BLaER1 treated with 17β-estradiol and CSF1 and Interleukin-3, amounts not matched to agents 10 nM and 100 nM (cell line): ENCODE results near the gene DMBT1.
"Not testable (repeated sequence)": the region's sequence is repeated elsewhere in the genome, so short reads cannot be mapped to it uniquely, and the experiment has no call there.

Experiments used
- H3K27ac ChIP-seq, 11 experiments: shearing (Covaris generic); formaldehyde crosslinking; 2 replicates each; pipeline ENCODE4 v1.8.1; 2022
- H3K27me3 ChIP-seq, 11 experiments: shearing (Covaris generic); formaldehyde crosslinking; 2 replicates each; pipeline ENCODE4 v1.8.1; 2022
- H3K36me3 ChIP-seq, 11 experiments: shearing (Covaris generic); formaldehyde crosslinking; 2 replicates each; pipeline ENCODE4 v1.8.1; 2022
- H3K4me1 ChIP-seq, 10 experiments: shearing (Covaris generic); formaldehyde crosslinking; 2 replicates each; pipeline ENCODE4 v1.8.1; 2022
- H3K4me2 ChIP-seq, 11 experiments: shearing (Covaris generic); formaldehyde crosslinking; 2 replicates each; pipeline ENCODE4 v1.8.1; 2022
- H3K4me3 ChIP-seq, 10 experiments: shearing (Covaris generic); formaldehyde crosslinking; 2 replicates each; pipeline ENCODE4 v1.8.1; 2022
- H3K9ac ChIP-seq, 11 experiments: shearing (Covaris generic); formaldehyde crosslinking; 2 replicates each; pipeline ENCODE4 v1.8.1; 2022
- H3K9me3 ChIP-seq, 11 experiments: shearing (Covaris generic); formaldehyde crosslinking; replicated peaks in 1 of 11; 2 replicates each; pipeline ENCODE4 v1.8.1; 2022
- H4K20me1 ChIP-seq, 11 experiments: shearing (Covaris generic); formaldehyde crosslinking; 2 replicates each; pipeline ENCODE4 v1.8.1; 2022
- Cebpa-rat ChIP-seq, 11 experiments: shearing (Covaris generic); IDR thresholded peaks; 2 replicates each; pipeline ENCODE4 v1.8.1; 2022

Gene DMBT1

GRCh38 chr10:122576291-122576690 lies 15.7 kb downstream of the DMBT1 start:
- H3K4me3 ChIP-seq, result no peak overlapping the region
- H3K4me2 ChIP-seq, result no peak overlapping the region
- H3K4me1 ChIP-seq, result no peaks in the 10 kb centered on the region
- peaks cover 17 to 41% (median 28%) of the 10 kb centered on the region in 11 experiments for H3K9me3 ChIP-seq
- no peaks in the 10 kb centered on the region for H4K20me1 ChIP-seq
- no peak overlapping the region for H3K9ac ChIP-seq
- no peaks in the 10 kb centered on the region for H3K27me3 ChIP-seq
- no peaks in the 10 kb centered on the region for H3K36me3 ChIP-seq
- TF ChIP-seq Cebpa-rat (IDR thresholded peaks at IDR 0.05), result no peak
- H3K27ac ChIP-seq, result no peak overlapping the region

DNA sequence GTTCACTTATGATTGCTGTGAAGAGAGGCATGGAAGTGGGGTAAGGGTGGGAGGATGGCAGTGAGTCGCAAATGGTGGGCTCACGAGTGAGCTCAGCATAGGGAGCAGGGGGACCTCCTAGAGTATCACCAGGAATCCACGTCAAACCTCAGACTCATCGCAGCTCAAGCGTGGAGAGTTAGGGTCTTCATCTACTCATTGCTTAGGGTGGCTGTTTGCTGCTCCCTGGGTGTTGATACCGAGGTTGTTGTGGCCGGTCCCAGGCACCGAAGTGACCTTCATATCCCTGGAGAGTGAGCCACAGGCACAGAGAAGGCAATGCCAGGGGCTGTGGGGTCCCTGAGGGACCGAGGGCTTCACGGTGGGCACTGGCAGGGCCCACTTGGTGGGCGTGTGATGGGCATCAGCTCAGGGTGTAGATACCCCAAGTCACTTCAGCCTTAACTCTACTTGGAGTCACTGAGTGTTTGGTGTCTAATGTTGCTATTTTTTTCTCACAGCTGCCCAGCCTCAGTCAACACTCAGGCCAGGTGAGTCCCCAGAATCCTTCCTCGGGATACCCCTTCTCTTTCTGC lies 16.8 kb downstream of the DMBT1 start:
- Histone ChIP-seq H3K9me3 (peaks cover 17 to 41% (median 28%) of the 10 kb centered on the region in 11 experiments), H3K4me3 (no peak overlapping the region), H3K4me1 (no peaks in the 10 kb centered on the region), H3K9ac (no peak overlapping the region), H3K36me3 (no peaks in the 10 kb centered on the region), H3K27ac (no peak overlapping the region), H3K27me3 (no peaks in the 10 kb centered on the region), H3K4me2 (no peak overlapping the region), H4K20me1 (no peaks in the 10 kb centered on the region)
- no peak for TF ChIP-seq Cebpa-rat (IDR thresholded peaks at IDR 0.05)

- H3K27ac ChIP-seq, H3K9ac ChIP-seq, H3K27me3 ChIP-seq, H4K20me1 ChIP-seq, H3K9me3 ChIP-seq, H3K4me2 ChIP-seq, H3K4me3 ChIP-seq, H3K36me3 ChIP-seq: not testable (repeated sequence)
- peaks cover 0 to 12% (median 9%) of the 10 kb centered on the region in 10 experiments; a peak in 12 of 20 replicates for H3K4me1 ChIP-seq
These were observed 25.5 kb downstream of the DMBT1 start for GRCh38 chr10:122586070-122586469.

GRCh38 chr10:122587098-122587760 lies 26.7 kb downstream of the DMBT1 start:
- no peak for TF ChIP-seq Cebpa-rat (IDR thresholded peaks at IDR 0.05)
- Histone ChIP-seq H3K9me3 (no peaks in the 10 kb centered on the region), H3K4me1 (peaks cover 0 to 12% (median 9%) of the 10 kb centered on the region in 10 experiments; a peak in 12 of 20 replicates)

DNA sequence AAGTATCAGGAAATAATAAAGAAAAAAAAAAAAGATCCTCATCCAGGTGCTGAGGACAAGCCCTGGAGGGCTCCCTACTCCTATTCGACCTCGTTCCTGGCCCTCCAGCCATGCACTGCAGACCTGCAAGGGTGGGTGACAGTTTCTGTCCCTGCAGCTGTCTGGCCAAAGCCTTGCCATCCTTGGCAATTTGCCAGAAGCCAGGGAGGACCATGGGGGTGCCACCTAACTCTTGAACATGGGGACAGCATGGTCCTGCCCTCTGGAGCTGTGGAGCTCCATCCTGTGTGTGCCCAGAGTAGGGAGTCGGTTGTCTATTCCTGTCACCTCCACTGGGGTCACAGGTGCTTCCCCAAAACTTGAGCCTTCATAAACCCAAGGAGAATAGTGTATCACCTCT lies 27.8 kb downstream of the DMBT1 start:
- Histone ChIP-seq H3K27me3 (no peaks in the 10 kb centered on the region), H4K20me1 (no peaks in the 10 kb centered on the region), H3K27ac (no peak overlapping the region), H3K4me2 (peak overlapping the region in 9 of 11 experiments; percentile 32 to 66 (median 53); a peak in 15 of 22 replicates), H3K4me3 (no peak overlapping the region), H3K4me1 (peaks cover 0 to 12% (median 9%) of the 10 kb centered on the region in 10 experiments; a peak in 12 of 20 replicates), H3K36me3 (no peaks in the 10 kb centered on the region), H3K9me3 (no peaks in the 10 kb centered on the region), H3K9ac (no peak overlapping the region)
- no peak for TF ChIP-seq Cebpa-rat (IDR thresholded peaks at IDR 0.05)

More at GRCh38 chr10:122587098-122587760, 26.7 kb downstream of the DMBT1 start:
- Histone ChIP-seq H3K4me3 (no peak overlapping the region), H3K36me3 (no peaks in the 10 kb centered on the region), H3K27ac (no peak overlapping the region), H4K20me1 (no peaks in the 10 kb centered on the region), H3K4me2 (no peak overlapping the region), H3K27me3 (no peaks in the 10 kb centered on the region), H3K9ac (no peak overlapping the region)

DNA sequence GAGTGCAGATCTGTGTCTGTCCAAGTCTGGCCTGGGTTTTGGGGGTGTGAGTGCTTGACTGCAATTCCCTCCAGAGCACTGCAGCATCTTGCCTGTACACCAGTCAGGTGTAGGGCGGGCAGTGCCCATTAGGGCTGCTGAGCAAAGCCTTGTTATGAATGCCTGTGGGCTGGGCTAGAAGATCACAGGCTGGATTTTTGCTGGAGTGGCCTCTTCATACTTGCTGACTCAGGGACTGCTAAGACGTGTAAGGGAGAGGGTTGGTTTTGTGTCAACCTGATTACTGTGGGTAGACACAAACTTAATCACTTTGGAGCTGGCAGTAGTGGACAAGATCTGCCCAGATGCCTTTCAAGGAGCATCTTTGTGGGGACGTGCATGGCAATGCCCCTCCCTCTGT lies 29.6 kb downstream of the DMBT1 start:
- H3K9ac ChIP-seq, result no peak overlapping the region

DNA sequence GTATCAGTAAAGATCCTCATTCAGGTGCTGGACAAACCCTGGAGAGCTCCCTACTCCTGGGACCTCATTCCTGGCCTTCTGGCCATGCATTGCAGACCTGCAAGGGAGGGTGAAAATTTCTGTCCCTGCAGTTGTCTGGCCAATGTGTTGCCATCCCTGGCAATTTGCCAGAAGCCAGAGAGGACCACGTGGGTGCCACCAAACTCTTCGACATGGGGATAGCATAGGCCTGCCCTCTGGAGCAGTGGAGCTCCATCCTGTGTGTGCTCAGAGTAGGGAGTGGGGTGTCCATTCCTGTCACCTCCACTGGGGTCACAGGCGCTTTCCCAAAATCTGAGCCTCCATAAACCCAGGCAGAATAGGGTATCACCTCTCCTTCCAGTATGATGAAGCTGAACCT lies 31.2 kb downstream of the DMBT1 start:
- H4K20me1 ChIP-seq, result no peaks in the 10 kb centered on the region
- H3K4me2 ChIP-seq, result no peak overlapping the region
- no peak for TF ChIP-seq Cebpa-rat (IDR thresholded peaks at IDR 0.05)
- no peaks in the 10 kb centered on the region for H3K9me3 ChIP-seq
- H3K36me3 ChIP-seq, result no peaks in the 10 kb centered on the region
- no peaks in the 10 kb centered on the region for H3K27me3 ChIP-seq
- H3K4me1 ChIP-seq, result peaks cover 0 to 12% (median 9%) of the 10 kb centered on the region in 10 experiments; a peak in 12 of 20 replicates
- no peak overlapping the region for H3K4me3 ChIP-seq
- no peak overlapping the region for H3K27ac ChIP-seq
- H3K9ac ChIP-seq, result no peak overlapping the region

More for the DNA sequence above, 29.6 kb downstream of the DMBT1 start:
- no peaks in the 10 kb centered on the region for H3K36me3 ChIP-seq
- H3K4me1 ChIP-seq, result peaks cover 0 to 12% (median 9%) of the 10 kb centered on the region in 10 experiments; a peak in 12 of 20 replicates
- no peak overlapping the region for H3K27ac ChIP-seq
- H3K27me3 ChIP-seq, result no peaks in the 10 kb centered on the region
- TF ChIP-seq Cebpa-rat (IDR thresholded peaks at IDR 0.05), result no peak
- no peak overlapping the region for H3K4me2 ChIP-seq
- no peaks in the 10 kb centered on the region for H3K9me3 ChIP-seq
- H3K4me3 ChIP-seq, result no peak overlapping the region
- no peaks in the 10 kb centered on the region for H4K20me1 ChIP-seq

GRCh38 chr10:122592161-122592560 lies 31.6 kb downstream of the DMBT1 start:
- H4K20me1 ChIP-seq, result no peaks in the 10 kb centered on the region
- H3K27ac ChIP-seq, result no peak overlapping the region
- TF ChIP-seq Cebpa-rat (IDR thresholded peaks at IDR 0.05), result no peak
- H3K9me3 ChIP-seq, result no peaks in the 10 kb centered on the region
- H3K36me3 ChIP-seq, result no peaks in the 10 kb centered on the region
- H3K4me1 ChIP-seq, result peaks cover 0 to 12% (median 9%) of the 10 kb centered on the region in 10 experiments; a peak in 12 of 20 replicates
- H3K9ac ChIP-seq, result no peak overlapping the region
- H3K27me3 ChIP-seq, result no peaks in the 10 kb centered on the region
- H3K4me2 ChIP-seq, result no peak overlapping the region
- H3K4me3 ChIP-seq, result no peak overlapping the region

GRCh38 chr10:122617476-122618270 lies 57.1 kb downstream of the DMBT1 start:
- no peak for TF ChIP-seq Cebpa-rat (IDR thresholded peaks at IDR 0.05)
- Histone ChIP-seq H3K9ac (no peak overlapping the region), H3K27ac (no peak overlapping the region), H3K4me2 (no peak overlapping the region), H3K4me3 (no peak overlapping the region), H3K4me1 (no peaks in the 10 kb centered on the region), H3K36me3 (no peaks in the 10 kb centered on the region), H3K9me3 (peaks cover 0 to 7% (median 0%) of the 10 kb centered on the region in 11 experiments; a peak in 1 of 22 replicates), H3K27me3 (no peaks in the 10 kb centered on the region), H4K20me1 (no peaks in the 10 kb centered on the region)
